Stimulated activated CD8-positive, alpha-beta memory T cell treated with anti-CD3 and anti-CD28 coated beads, Interleukin-15, amount 100 ng/mL, for 4 hours (primary cell): ENCODE measurements around the gene SLC7A8.
"Not testable (repeated sequence)": the region's sequence is repeated elsewhere in the genome, so short reads cannot be mapped to it uniquely, and the experiment has no call there.

Experiments used
- DNase-seq, 2 donors: peaks; one replicate each; pipeline ENCODE4 v3.0.0-alpha.2; 2020; ENCODE audit warnings: low read depth in 2 of 2

SLC7A8 gene

GRCh38 chr14:23114120-23114458 lies 69.4 kb downstream of the SLC7A8 start:
- no peak for DNase-seq

- DNase-seq: no peak
Measured at GRCh38 chr14:23113431-23114119, 69.9 kb downstream of the SLC7A8 start.

GRCh38 chr14:23112359-23113178 lies 70.9 kb downstream of the SLC7A8 start:
- DNase-seq: no peak

GRCh38 chr14:23110579-23111365 lies 72.7 kb downstream of the SLC7A8 start:
- no peak for DNase-seq

GRCh38 chr14:23109769-23110168 lies 73.7 kb downstream of the SLC7A8 start:
- no peak for DNase-seq

- DNase-seq: not testable (repeated sequence)
Measured at GRCh38 chr14:23108169-23108568, 75.3 kb downstream of the SLC7A8 start.

GRCh38 chr14:23107620-23108019 lies 75.8 kb downstream of the SLC7A8 start:
- not testable (repeated sequence) for DNase-seq

- DNase-seq: no peak
Measured at GRCh38 chr14:23106747-23107045, 76.8 kb downstream of the SLC7A8 start.

- no peak for DNase-seq
Measured at GRCh38 chr14:23105348-23105824, 78.1 kb downstream of the SLC7A8 start.

- no peak for DNase-seq
Measured at GRCh38 chr14:23104591-23105347, 78.7 kb downstream of the SLC7A8 start, which contains the start of gene CIROP. CIROP (minus strand) TSS chr14:23104989; CDS start chr14:23104920, 69 bp downstream.

GRCh38 chr14:23104070-23104590 lies 79.3 kb downstream of the SLC7A8 start:
- DNase-seq: no peak

GRCh38 chr14:23103581-23103980 lies 79.9 kb downstream of the SLC7A8 start:
- no peak for DNase-seq

- DNase-seq: no peak
Measured at GRCh38 chr14:23102801-23103200, 80.7 kb downstream of the SLC7A8 start.

- no peak for DNase-seq
Measured at GRCh38 chr14:23101986-23102625, 81.4 kb downstream of the SLC7A8 start.

GRCh38 chr14:23101213-23101970 lies 82.1 kb downstream of the SLC7A8 start:
- no peak for DNase-seq

GRCh38 chr14:23099212-23099861 lies 84.1 kb downstream of the SLC7A8 start:
- no peak for DNase-seq

GRCh38 chr14:23097786-23098185 lies 85.7 kb downstream of the SLC7A8 start:
- no peak for DNase-seq

- peak in 1 of 2 donors; percentile 99 for DNase-seq
Measured at GRCh38 chr14:23095196-23096108, 88.0 kb downstream of the SLC7A8 start, which contains the start of gene C14orf119. C14orf119 (plus strand) TSS chr14:23095505; CDS start chr14:23097659, 2,154 bp downstream.
